IgD-negative memory B cell (primary cell): Measurements from ENCODE around the gene LBH. TPM values are rescaled to one million over a fixed set of nuclear protein-coding genes. Genes with fewer than 3 reads are reported as not detected.
A peak's percentile ranks its signal among the peaks of the same experiment; 100 is the strongest.

Experiments used
- H3K27ac Mint-ChIP-seq, 3 donors: one replicate each; pipeline ENCODE4 v1.8.0; 2020 to 2022; ENCODE audit warnings: mild to moderate bottlenecking in 3 of 3, mixed read lengths in 3 of 3, moderate library complexity in 1 of 3
- H3K27me3 Mint-ChIP-seq: one replicate; pipeline ENCODE4 v1.8.0; 2021; ENCODE audit warnings: mixed read lengths
- H3K36me3 Mint-ChIP-seq: one replicate; pipeline ENCODE4 v1.8.0; 2020; ENCODE audit warnings: mild to moderate bottlenecking, mixed read lengths
- H3K4me1 Mint-ChIP-seq, 3 donors: one replicate each; pipeline ENCODE4 v1.8.0; 2020 to 2022; ENCODE audit warnings: mixed read lengths in 3 of 3, mild to moderate bottlenecking in 1 of 3
- H3K4me3 Mint-ChIP-seq, 4 donors: one replicate each; pipeline ENCODE4 v1.8.0; 2020 to 2022; ENCODE audit warnings: mild to moderate bottlenecking in 4 of 4, mixed read lengths in 4 of 4, moderate library complexity in 3 of 4
- H3K9me3 Mint-ChIP-seq, 3 donors: one replicate each; pipeline ENCODE4 v1.8.0; 2020 to 2021; ENCODE audit warnings: mixed read lengths in 3 of 3, mild to moderate bottlenecking in 1 of 3
- polyA plus RNA-seq: library from polyadenylated mRNA; unstranded; fragments of 300-500 nt; fragmentation: Illumina TruSeq; gene quantifications from one replicate; pipeline ENCODE4 v1.2.3, GENCODE V29; 2021

LBH gene
- polyA plus RNA-seq, 1 donor from 2014 or later = 163 TPM

GRCh38 chr2:30235859-30236535 lies 4.7 kb downstream of the LBH start:
- Mint-ChIP-seq H3K4me3 (peak overlapping the region in 3 of 4 donors; percentile 31 to 65 (median 50)), H3K27ac (peak overlapping the region; percentile 75 to 97 (median 90)), H3K4me1 (peaks cover 35 to 66% (median 58%) of the 10 kb centered on the region in 3 donors), H3K36me3 (peaks cover 8% of the 10 kb centered on the region), H3K27me3 (no peaks in the 10 kb centered on the region), H3K9me3 (no peaks in the 10 kb centered on the region)

GRCh38 chr2:30236591-30237238 lies 5.4 kb downstream of the LBH start:
- H3K36me3 Mint-ChIP-seq = peaks cover 8% of the 10 kb centered on the region
- peaks cover 35 to 68% (median 60%) of the 10 kb centered on the region in 3 donors for H3K4me1 Mint-ChIP-seq
- peak overlapping the region; percentile 31 to 72 (median 50) for H3K4me3 Mint-ChIP-seq
- no peaks in the 10 kb centered on the region for H3K27me3 Mint-ChIP-seq
- H3K27ac Mint-ChIP-seq = peak overlapping the region in 2 of 3 donors; percentile 75 to 90
- no peaks in the 10 kb centered on the region for H3K9me3 Mint-ChIP-seq

- Mint-ChIP-seq H3K4me3 (peak overlapping the region; percentile 31 to 72 (median 60)), H3K27me3 (no peaks in the 10 kb centered on the region), H3K36me3 (peaks cover 8% of the 10 kb centered on the region), H3K4me1 (peaks cover 35 to 69% (median 61%) of the 10 kb centered on the region in 3 donors), H3K9me3 (no peaks in the 10 kb centered on the region), H3K27ac (peak overlapping the region in 2 of 3 donors; percentile 75 to 90)
Measured at GRCh38 chr2:30237239-30237965, 6.1 kb downstream of the LBH start.

- peaks cover 42 to 76% (median 67%) of the 10 kb centered on the region in 3 donors for H3K4me1 Mint-ChIP-seq
- peak overlapping the region in 3 of 4 donors; percentile 10 to 69 (median 25) for H3K4me3 Mint-ChIP-seq
- no peaks in the 10 kb centered on the region for H3K9me3 Mint-ChIP-seq
- H3K36me3 Mint-ChIP-seq = peaks cover 8% of the 10 kb centered on the region
- peak overlapping the region in 2 of 3 donors; percentile 7 to 85 for H3K27ac Mint-ChIP-seq
- H3K27me3 Mint-ChIP-seq = no peaks in the 10 kb centered on the region
Measured at GRCh38 chr2:30237966-30238800, 6.8 kb downstream of the LBH start.

- Mint-ChIP-seq H3K27ac (peak overlapping the region; percentile 4 to 93 (median 52)), H3K4me1 (peaks cover 31 to 69% (median 59%) of the 10 kb centered on the region in 3 donors), H3K36me3 (peaks cover 8% of the 10 kb centered on the region), H3K4me3 (peak overlapping the region; percentile 15 to 57 (median 35)), H3K27me3 (no peaks in the 10 kb centered on the region), H3K9me3 (no peaks in the 10 kb centered on the region)
Measured at GRCh38 chr2:30239308-30239985, 8.1 kb downstream of the LBH start.

GRCh38 chr2:30239986-30240752 lies 8.8 kb downstream of the LBH start:
- Mint-ChIP-seq H3K4me1 (peaks cover 28 to 62% (median 54%) of the 10 kb centered on the region in 3 donors), H3K36me3 (peaks cover 8% of the 10 kb centered on the region), H3K9me3 (no peaks in the 10 kb centered on the region), H3K27me3 (no peaks in the 10 kb centered on the region), H3K27ac (peak overlapping the region; percentile 4 to 52 (median 46)), H3K4me3 (peak overlapping the region in 2 of 4 donors; percentile 9 to 15)

- Mint-ChIP-seq H3K27me3 (no peaks in the 10 kb centered on the region), H3K4me3 (peak overlapping the region in 1 of 4 donors; percentile 66), H3K36me3 (peaks cover 7% of the 10 kb centered on the region), H3K27ac (peak overlapping the region; percentile 58 to 85 (median 69)), H3K9me3 (no peaks in the 10 kb centered on the region), H3K4me1 (peaks cover 31 to 56% (median 50%) of the 10 kb centered on the region in 3 donors)
Measured at GRCh38 chr2:30243231-30243630, 11.9 kb downstream of the LBH start.

- H3K4me3 Mint-ChIP-seq = no peak overlapping the region
- H3K27ac Mint-ChIP-seq = no peak overlapping the region
- no peaks in the 10 kb centered on the region for H3K27me3 Mint-ChIP-seq
- no peaks in the 10 kb centered on the region for H3K9me3 Mint-ChIP-seq
- H3K36me3 Mint-ChIP-seq = peaks cover 4% of the 10 kb centered on the region
- H3K4me1 Mint-ChIP-seq = peaks cover 35 to 52% (median 45%) of the 10 kb centered on the region in 3 donors
Measured at GRCh38 chr2:30245364-30245763, 14.0 kb downstream of the LBH start.

- H3K9me3 Mint-ChIP-seq = no peaks in the 10 kb centered on the region
Measured at GRCh38 chr2:30248791-30249190, 17.5 kb downstream of the LBH start.

GRCh38 chr2:30249354-30249753 lies 18.0 kb downstream of the LBH start:
- Mint-ChIP-seq H3K4me3 (no peak overlapping the region), H3K36me3 (peaks cover 4% of the 10 kb centered on the region), H3K4me1 (peaks cover 42 to 52% (median 45%) of the 10 kb centered on the region in 3 donors), H3K9me3 (no peaks in the 10 kb centered on the region), H3K27me3 (no peaks in the 10 kb centered on the region), H3K27ac (peak overlapping the region; percentile 8 to 76 (median 53))

More at GRCh38 chr2:30248791-30249190, 17.5 kb downstream of the LBH start:
- H3K4me1 Mint-ChIP-seq = peaks cover 42 to 52% (median 45%) of the 10 kb centered on the region in 3 donors
- H3K27me3 Mint-ChIP-seq = no peaks in the 10 kb centered on the region
- H3K36me3 Mint-ChIP-seq = peaks cover 4% of the 10 kb centered on the region
- H3K27ac Mint-ChIP-seq = peak overlapping the region; percentile 42 to 76 (median 53)
- H3K4me3 Mint-ChIP-seq = peak overlapping the region in 1 of 4 donors; percentile 4

- Mint-ChIP-seq H3K27ac (peak overlapping the region in 1 of 3 donors; percentile 45), H3K36me3 (peaks cover 2% of the 10 kb centered on the region), H3K4me1 (peaks cover 37 to 54% (median 46%) of the 10 kb centered on the region in 3 donors), H3K27me3 (no peaks in the 10 kb centered on the region), H3K4me3 (peak overlapping the region in 3 of 4 donors; percentile 22 to 60 (median 23)), H3K9me3 (no peaks in the 10 kb centered on the region)
Measured at GRCh38 chr2:30250421-30250820, 19.1 kb downstream of the LBH start.

GRCh38 chr2:30252723-30253701 lies 21.7 kb downstream of the LBH start:
- Mint-ChIP-seq H3K4me3 (peak overlapping the region in 3 of 4 donors; percentile 27 to 77 (median 45)), H3K36me3 (peaks cover 3% of the 10 kb centered on the region), H3K4me1 (peaks cover 25 to 46% (median 45%) of the 10 kb centered on the region in 3 donors), H3K27ac (peak overlapping the region; percentile 64 to 93 (median 82)), H3K9me3 (no peaks in the 10 kb centered on the region), H3K27me3 (no peaks in the 10 kb centered on the region)
